GM19193 (cell line): ENCODE measurements around the gene CYSTM1.

ENCODE experiments used
- POLR2A ChIP-seq: IDR thresholded peaks from 4 replicates; pipeline ENCODE4 v1.6.1; 2011; ENCODE audit not compliant: insufficient read depth, insufficient read length; ENCODE audit errors: extremely low read depth

The CYSTM1 gene

GRCh38 chr5:140174465-140175366 lies at the start of gene CYSTM1:
Gene CYSTM1 (plus strand): TSS chr5:140175188. CDS start chr5:140194466, 19,278 bp downstream.
- peak; percentile 87 for TF ChIP-seq POLR2A

GRCh38 chr5:140125637-140126036 lies 49.4 kb upstream of the CYSTM1 start, which contains the start of gene IGIP:
Gene IGIP (plus strand): TSS chr5:140125937. CDS start chr5:140128477, 2,540 bp downstream.
- no peak for TF ChIP-seq POLR2A

- no peak for TF ChIP-seq POLR2A
These were observed 48.5 kb upstream of the CYSTM1 start for GRCh38 chr5:140126315-140127012.

- TF ChIP-seq POLR2A: no peak
These were observed 46.6 kb upstream of the CYSTM1 start for GRCh38 chr5:140128376-140128775.

GRCh38 chr5:140130949-140131733 lies 43.8 kb upstream of the CYSTM1 start:
- TF ChIP-seq POLR2A: no peak

- TF ChIP-seq POLR2A: no peak
These were observed 43.0 kb upstream of the CYSTM1 start for GRCh38 chr5:140131967-140132409.

GRCh38 chr5:140133514-140134167 lies 41.3 kb upstream of the CYSTM1 start:
- no peak for TF ChIP-seq POLR2A

- no peak for TF ChIP-seq POLR2A
These were observed 40.6 kb upstream of the CYSTM1 start for GRCh38 chr5:140134277-140134935.

GRCh38 chr5:140135127-140135526 lies 39.9 kb upstream of the CYSTM1 start:
- no peak for TF ChIP-seq POLR2A

GRCh38 chr5:140136624-140137023 lies 38.4 kb upstream of the CYSTM1 start:
- TF ChIP-seq POLR2A: no peak

- TF ChIP-seq POLR2A: no peak
These were observed 34.6 kb upstream of the CYSTM1 start for GRCh38 chr5:140140435-140140834.

- no peak for TF ChIP-seq POLR2A
These were observed 33.7 kb upstream of the CYSTM1 start for GRCh38 chr5:140141241-140141640.

GRCh38 chr5:140142246-140142645 lies 32.7 kb upstream of the CYSTM1 start:
- no peak for TF ChIP-seq POLR2A

- no peak for TF ChIP-seq POLR2A
These were observed 32.1 kb upstream of the CYSTM1 start for GRCh38 chr5:140142856-140143255.
